GM21367 (cell line): ENCODE measurements around the gene PDLIM4.

Experiments used
- ATAC-seq: cut with Tn5 transposase; IDR thresholded peaks from one replicate; pipeline ENCODE4 v1.9.1; 2021; ENCODE audit not compliant: unreplicated experiment

PDLIM4 gene

GRCh38 chr5:132303589-132303988 is 46.1 kb downstream of the PDLIM4 start:
- ATAC-seq = no peak

GRCh38 chr5:132305420-132305819 is 47.9 kb downstream of the PDLIM4 start:
- ATAC-seq = no peak

GRCh38 chr5:132308701-132309100 is 51.2 kb downstream of the PDLIM4 start:
- ATAC-seq = no peak

- ATAC-seq = no peak
Observed at GRCh38 chr5:132309679-132310078, 52.2 kb downstream of the PDLIM4 start.

GRCh38 chr5:132310141-132310834 is 52.8 kb downstream of the PDLIM4 start:
- ATAC-seq = no peak

GRCh38 chr5:132313366-132313765 is 55.9 kb downstream of the PDLIM4 start:
- ATAC-seq = no peak

- no peak for ATAC-seq
Observed at GRCh38 chr5:132313961-132314432, 56.5 kb downstream of the PDLIM4 start.

GRCh38 chr5:132315529-132316067 is 58.1 kb downstream of the PDLIM4 start:
- no peak for ATAC-seq

GRCh38 chr5:132319975-132320374 is 62.5 kb downstream of the PDLIM4 start:
- no peak for ATAC-seq

- no peak for ATAC-seq
Observed at GRCh38 chr5:132321109-132321721, 63.7 kb downstream of the PDLIM4 start.

GRCh38 chr5:132322266-132322665 is 64.8 kb downstream of the PDLIM4 start:
- no peak for ATAC-seq
